HepG2 (cell line): Measurements from ENCODE around the gene KLF6. TPM values are rescaled to one million over a fixed set of nuclear protein-coding genes. Genes with fewer than 3 reads are reported as not detected.

Experiments used
- FOXA3 ChIP-seq: IDR thresholded peaks from 2 replicates; pipeline ENCODE4 v1.6.1; 2016; ENCODE audit warnings: missing genetic modification reagents, missing compliant biosample characterization
- HDAC2 ChIP-seq: sonication (generic); formaldehyde crosslinking; IDR thresholded peaks from 2 replicates; pipeline ENCODE4 v1.4.0; 2020; ENCODE audit warnings: missing genetic modification reagents
- HOXA3 ChIP-seq: sonication (generic); formaldehyde crosslinking; IDR thresholded peaks from 2 replicates; pipeline ENCODE4 v1.5.0; 2020; ENCODE audit warnings: missing genetic modification reagents
- IKZF5 ChIP-seq: IDR thresholded peaks from 2 replicates; pipeline ENCODE4 v1.6.1; 2018; ENCODE audit warnings: missing genetic modification reagents, mild to moderate bottlenecking, missing compliant biosample characterization
- KDM4B ChIP-seq: sonication (generic); formaldehyde crosslinking; IDR thresholded peaks from 2 replicates; pipeline ENCODE4 v1.4.0; 2020; ENCODE audit warnings: missing genetic modification reagents
- MYC ChIP-seq: sonication (generic); formaldehyde crosslinking; IDR thresholded peaks from 2 replicates; pipeline ENCODE4 v1.9.0; 2021; ENCODE audit warnings: missing genetic modification reagents, borderline replicate concordance
- NR2F6 ChIP-seq, 2 experiments: IDR thresholded peaks; 2 replicates each; pipeline ENCODE4 v1.6.1; 2016; ENCODE audit warnings: antibody characterized with exemption in 1 of 2, mild to moderate bottlenecking in 1 of 2
- PATZ1 ChIP-seq: sonication (generic); formaldehyde crosslinking; IDR thresholded peaks from 2 replicates; pipeline ENCODE4 v1.4.0; 2020; ENCODE audit warnings: missing genetic modification reagents
- RAD21 ChIP-seq: fragments of 450-650 bp; formaldehyde crosslinking; IDR thresholded peaks from 2 replicates; pipeline ENCODE4 v1.5.0; 2020; ENCODE audit warnings: mild to moderate bottlenecking
- TEAD3 ChIP-seq: optimal IDR thresholded peaks from 2 replicates; pipeline ENCODE3; 2016; ENCODE audit warnings: borderline replicate concordance
- TFE3 ChIP-seq: IDR thresholded peaks from 2 replicates; pipeline ENCODE4 v1.6.1; 2016
- ZBTB14 ChIP-seq: sonication (generic); formaldehyde crosslinking; IDR thresholded peaks from 2 replicates; pipeline ENCODE4 v1.4.0; 2020; ENCODE audit warnings: missing genetic modification reagents
- ZNF121 ChIP-seq: sonication (generic); formaldehyde crosslinking; IDR thresholded peaks from 2 replicates; pipeline ENCODE4 v1.5.0; 2020; ENCODE audit warnings: mild to moderate bottlenecking, missing genetic modification reagents
- ZNF432 ChIP-seq: sonication (generic); formaldehyde crosslinking; IDR thresholded peaks from 2 replicates; pipeline ENCODE4 v1.5.0; 2020; ENCODE audit warnings: missing genetic modification reagents, mild to moderate bottlenecking, borderline replicate concordance
- ZSCAN25 ChIP-seq: sonication (generic); formaldehyde crosslinking; IDR thresholded peaks from 2 replicates; pipeline ENCODE4 v1.8.0; 2022; ENCODE audit warnings: mild to moderate bottlenecking, missing genetic modification reagents
- polyA plus RNA-seq, 8 experiments: library from polyadenylated mRNA; depleted of rRNA in 3 of 8; stranded (reverse) in 7 of 8; unstranded in 1 of 8; fragments of >200 nt; fragmentation: Illumina TruSeq in 4 of 8; extraction: Trizol in 4 of 8; gene quantifications; 2 replicates each; pipeline versions ENCODE4 v1.2.1 to v1.2.3, GENCODE V29; 2011 to 2016; ENCODE audit warnings: low read depth in 4 of 8, missing spikeins in 1 of 8, mixed read lengths in 1 of 8; ENCODE audit not compliant: insufficient read depth in 1 of 8
- total RNA-seq, 5 experiments: library from RNA; depleted of rRNA; stranded (reverse); fragments of >200 nt; fragmentation: Illumina TruSeq; extraction: Trizol; gene quantifications; 2 replicates each; pipeline ENCODE4 v1.2.3, GENCODE V29; 2016; ENCODE audit warnings: low read depth in 1 of 5
- TF ChIP-seq, protein P1 (sequence below): sonication (generic); formaldehyde crosslinking; IDR thresholded peaks from 2 replicates; pipeline ENCODE4 v1.4.0; 2020; ENCODE audit warnings: missing genetic modification reagents
- TF ChIP-seq, protein P2 (sequence below): IDR thresholded peaks from 2 replicates; pipeline ENCODE4 v1.6.1; 2016; ENCODE audit warnings: missing genetic modification reagents, missing compliant biosample characterization

KLF6 gene
- total and polyA plus RNA-seq, 2 of the 13 experiments (the other 11 are each of a cell fraction or from before 2014, with no cell fraction given): 27.0 to 71.9 TPM

- TF ChIP-seq IKZF5 (CRISPR knock-in tag) (peak; percentile 28; the same call in 1 of the 2 replicates), ZBTB14 (CRISPR knock-in tag) (no peak), TEAD3 (CRISPR knock-in tag) (peak; percentile 66), TFE3 (CRISPR knock-in tag) (no peak), ZNF432 (CRISPR knock-in tag) (no peak), HDAC2 (no peak), HOXA3 (peak; percentile 21; the same call in 1 of the 2 replicates), MYC (CRISPR knock-in tag) (peak; percentile 30; the same call in 1 of the 2 replicates), RAD21 (CRISPR knock-in tag) (peak; percentile 71), PATZ1 (0 out of 2 replicates have a peak, but pooled peaks have one; percentile 27), FOXA3 (CRISPR knock-in tag) (0 out of 2 replicates have a peak, but pooled peaks have one; percentile 29), ZNF121 (CRISPR knock-in tag) (peak; percentile 96), KDM4B (CRISPR knock-in tag) (0 out of 2 replicates have a peak, but pooled peaks have one; percentile 65), NR2F6 (IDR thresholded peaks at IDR 0.05) (no peak), NR2F6 (CRISPR knock-in tag; IDR thresholded peaks at IDR 0.05) (0 out of 2 replicates have a peak, but pooled peaks have one; percentile 23), ZSCAN25 (no peak)
- TF ChIP-seq, protein P1, sequence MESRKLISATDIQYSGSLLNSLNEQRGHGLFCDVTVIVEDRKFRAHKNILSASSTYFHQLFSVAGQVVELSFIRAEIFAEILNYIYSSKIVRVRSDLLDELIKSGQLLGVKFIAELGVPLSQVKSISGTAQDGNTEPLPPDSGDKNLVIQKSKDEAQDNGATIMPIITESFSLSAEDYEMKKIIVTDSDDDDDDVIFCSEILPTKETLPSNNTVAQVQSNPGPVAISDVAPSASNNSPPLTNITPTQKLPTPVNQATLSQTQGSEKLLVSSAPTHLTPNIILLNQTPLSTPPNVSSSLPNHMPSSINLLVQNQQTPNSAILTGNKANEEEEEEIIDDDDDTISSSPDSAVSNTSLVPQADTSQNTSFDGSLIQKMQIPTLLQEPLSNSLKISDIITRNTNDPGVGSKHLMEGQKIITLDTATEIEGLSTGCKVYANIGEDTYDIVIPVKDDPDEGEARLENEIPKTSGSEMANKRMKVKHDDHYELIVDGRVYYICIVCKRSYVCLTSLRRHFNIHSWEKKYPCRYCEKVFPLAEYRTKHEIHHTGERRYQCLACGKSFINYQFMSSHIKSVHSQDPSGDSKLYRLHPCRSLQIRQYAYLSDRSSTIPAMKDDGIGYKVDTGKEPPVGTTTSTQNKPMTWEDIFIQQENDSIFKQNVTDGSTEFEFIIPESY (CRISPR knock-in tag): peak; percentile 66; the same call in 1 of the 2 replicates
- TF ChIP-seq, protein P2, sequence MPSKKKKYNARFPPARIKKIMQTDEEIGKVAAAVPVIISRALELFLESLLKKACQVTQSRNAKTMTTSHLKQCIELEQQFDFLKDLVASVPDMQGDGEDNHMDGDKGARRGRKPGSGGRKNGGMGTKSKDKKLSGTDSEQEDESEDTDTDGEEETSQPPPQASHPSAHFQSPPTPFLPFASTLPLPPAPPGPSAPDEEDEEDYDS (CRISPR knock-in tag): 0 out of 2 replicates have a peak, but pooled peaks have one; percentile 11
These were observed 49.8 kb downstream of the KLF6 start (continued) for GRCh38 chr10:3735175-3735574.
